Superior temporal gyrus (tissue), 1 donor: ENCODE measurements around the gene TNFSF4.

ENCODE experiments used
- DNase-seq: peaks from one replicate; pipeline ENCODE4 v3.0.0-alpha.2; 2016; ENCODE audit errors: extremely low spot score

The TNFSF4 gene

GRCh38 chr1:173210716-173211231, 3.6 kb upstream of the TNFSF4 start:
- no peak for DNase-seq

- DNase-seq = no peak
Measured at GRCh38 chr1:173210283-173210682, 3.2 kb upstream of the TNFSF4 start.

- DNase-seq = no peak
Measured at GRCh38 chr1:173208868-173209267, 1.7 kb upstream of the TNFSF4 start.

- no peak for DNase-seq
Measured at GRCh38 chr1:173208146-173208545, 1.0 kb upstream of the TNFSF4 start.

- no peak for DNase-seq
Measured at GRCh38 chr1:173205146-173206051, 1.7 kb downstream of the TNFSF4 start.

GRCh38 chr1:173204693-173205092, 2.4 kb downstream of the TNFSF4 start:
- DNase-seq = no peak

- DNase-seq = peak; percentile 80
Measured at GRCh38 chr1:173202424-173203145, 4.5 kb downstream of the TNFSF4 start.

GRCh38 chr1:173201969-173202368, 5.2 kb downstream of the TNFSF4 start:
- no peak for DNase-seq

GRCh38 chr1:173195596-173196088, 11.5 kb downstream of the TNFSF4 start:
- no peak for DNase-seq

- no peak for DNase-seq
Measured at GRCh38 chr1:173193639-173194038, 13.5 kb downstream of the TNFSF4 start.

GRCh38 chr1:173191011-173191705, 16.0 kb downstream of the TNFSF4 start:
- DNase-seq = no peak

- DNase-seq = peak; percentile 68
Measured at GRCh38 chr1:173190101-173190936, 16.8 kb downstream of the TNFSF4 start.

- no peak for DNase-seq
Measured at GRCh38 chr1:173187671-173188237, 19.4 kb downstream of the TNFSF4 start.

GRCh38 chr1:173181791-173182190, 25.3 kb downstream of the TNFSF4 start:
- no peak for DNase-seq

- no peak for DNase-seq
Measured at GRCh38 chr1:173176246-173176645, 30.9 kb downstream of the TNFSF4 start.

GRCh38 chr1:173175514-173176145, 31.5 kb downstream of the TNFSF4 start:
- no peak for DNase-seq

- no peak for DNase-seq
Measured at GRCh38 chr1:173173388-173173787, 33.7 kb downstream of the TNFSF4 start.

- DNase-seq = no peak
Measured at GRCh38 chr1:173171152-173171551, 36.0 kb downstream of the TNFSF4 start.

GRCh38 chr1:173168941-173169340, 38.2 kb downstream of the TNFSF4 start:
- no peak for DNase-seq

- DNase-seq = no peak
Measured at GRCh38 chr1:173164686-173165085, 42.4 kb downstream of the TNFSF4 start.
